A673 (cell line): Measurements from ENCODE around the gene HSP90AB1. TPM values are rescaled to one million over a fixed set of nuclear protein-coding genes. Genes with fewer than 3 reads are reported as not detected.

Source experiments
- BruUV-seq: library from RNA; stranded (reverse); fragments of 400-500 nt; replicated peaks from 2 replicates; lab custom pipeline; 2021; lab: Mats Ljungman, UMichigan
- CTCF ChIA-PET: fragments of 300-600 bp; sonication (Branson Sonifier 250); formaldehyde crosslinking; loops from one replicate; lab custom pipeline; 2022; ENCODE audit warnings: antibody characterized with exemption; lab: Charles Lee
- POLR2A ChIA-PET: fragments of 300-600 bp; sonication (Branson Sonifier 250); formaldehyde crosslinking; loops from one replicate; lab custom pipeline; 2022; ENCODE audit warnings: antibody characterized with exemption; ENCODE audit not compliant: low non-redundant PET; lab: Charles Lee
- DNase-seq: peaks from one replicate; pipeline ENCODE4 v3.0.0-alpha.2; 2015; ENCODE audit warnings: low spot score
- H3K27ac ChIP-seq: fragments of 200-600 bp; sonication (generic); 2 replicates; pipeline ENCODE4 v1.5.1; 2016; ENCODE audit warnings: mixed run types, low read depth, mild to moderate bottlenecking, mixed read lengths, antibody characterized with exemption, low read length; ENCODE audit not compliant: poor library complexity, severe bottlenecking
- H3K27me3 ChIP-seq: fragments of 200-600 bp; sonication (generic); replicated peaks from 2 replicates; pipeline ENCODE4 v1.6.1; 2017; ENCODE audit warnings: mixed run types, low read depth, mild to moderate bottlenecking, mixed read lengths, antibody characterized with exemption, low read length; ENCODE audit not compliant: insufficient read depth, poor library complexity
- H3K36me3 ChIP-seq: fragments of 200-600 bp; sonication (generic); 2 replicates; pipeline ENCODE4 v1.6.1; 2016; ENCODE audit warnings: mixed run types, mild to moderate bottlenecking, mixed read lengths, antibody characterized with exemption, low read length; ENCODE audit not compliant: insufficient read depth, poor library complexity, severe bottlenecking
- H3K4me1 ChIP-seq: fragments of 200-600 bp; sonication (generic); 2 replicates; pipeline ENCODE4 v1.6.1; 2017; ENCODE audit warnings: mixed run types, mild to moderate bottlenecking, mixed read lengths, antibody characterized with exemption, low read length; ENCODE audit not compliant: insufficient read depth, poor library complexity, severe bottlenecking
- H3K4me3 ChIP-seq: fragments of 200-600 bp; sonication (generic); 2 replicates; pipeline ENCODE4 v1.5.1; 2016; ENCODE audit warnings: low read depth, mixed run types, mild to moderate bottlenecking, mixed read lengths, low read length; ENCODE audit not compliant: poor library complexity, severe bottlenecking
- H3K9me3 ChIP-seq: fragments of 200-600 bp; sonication (generic); 2 replicates; pipeline ENCODE4 v1.6.1; 2016; ENCODE audit warnings: mixed run types, low read depth, mild to moderate bottlenecking, mixed read lengths, antibody characterized with exemption, low read length; ENCODE audit not compliant: poor library complexity, severe bottlenecking
- EZH2 ChIP-seq: fragments of 200-600 bp; sonication (generic); IDR thresholded peaks from 2 replicates; pipeline ENCODE4 v1.6.1; 2017; ENCODE audit warnings: borderline replicate concordance, low read depth, mild to moderate bottlenecking, mixed read lengths, antibody characterized with exemption, low read length; ENCODE audit not compliant: poor library complexity, severe bottlenecking
- intact Hi-C: fragments of 100-400 bp; cut with micrococcal nuclease; formaldehyde crosslinking; loops from one replicate; pipeline ENCODE4 v1.10.0; 2022; ENCODE audit not compliant: unreplicated experiment
- total RNA-seq: library from RNA; stranded (reverse); gene quantifications from 2 replicates; pipeline ENCODE4 v1.2.3, GENCODE V29; 2021
- TF ChIP-seq, protein P1 (sequence below): fragments of 300-800, 200-600 bp; sonication (generic); conservative IDR thresholded peaks from 2 replicates; pipeline ENCODE4 v1.5.1; 2017; ENCODE audit warnings: low read depth, mild to moderate bottlenecking, antibody characterized with exemption, low read length, moderate library complexity, mixed read lengths

HSP90AB1 gene
- total RNA-seq, 1 experiment from 2014 or later = 1,581 TPM

DNA sequence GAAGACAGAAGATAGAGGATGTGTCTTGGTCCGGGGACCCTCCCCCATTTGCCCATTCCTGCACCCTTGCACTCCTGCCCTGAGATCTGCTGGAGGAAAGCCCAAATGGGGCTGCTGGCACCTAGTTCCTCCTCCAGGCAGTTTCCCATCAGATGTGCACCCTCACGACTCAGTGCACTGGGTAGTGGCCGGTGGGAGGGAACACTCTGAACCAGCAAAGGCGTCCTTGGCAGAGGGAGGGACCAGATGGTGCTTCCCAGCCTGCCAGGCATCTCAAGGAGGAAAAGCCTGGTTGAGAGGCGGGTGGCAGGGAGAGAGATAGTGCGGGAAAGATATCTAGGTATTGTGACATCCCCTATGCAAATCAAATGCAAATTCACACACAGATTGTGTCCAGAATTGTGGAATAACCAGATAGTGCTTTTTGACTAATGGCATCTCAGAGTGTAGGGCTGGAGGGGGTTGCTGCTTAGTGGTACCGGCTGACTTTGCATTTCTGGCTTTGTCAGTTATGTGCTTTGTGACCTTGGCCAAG is 42.9 kb downstream of the HSP90AB1 start:
- Histone ChIP-seq H3K4me1 (no peaks in the 10 kb centered on the region), H3K27ac (no peak overlapping the region), H3K4me3 (no peak overlapping the region), H3K27me3 (peaks cover 41% of the 10 kb centered on the region), H3K9me3 (no peaks in the 10 kb centered on the region), H3K36me3 (no peaks in the 10 kb centered on the region)
- ChIA-PET POLR2A (interaction anchor here (0.6 kb wide), 1 partner anchor 598 kb away, joined by 5 read pairs; no protein-coding TSS in a partner anchor), CTCF (no interaction called here)
- no peak for DNase-seq
- no peak for TF ChIP-seq EZH2
- TF ChIP-seq, protein P1, sequence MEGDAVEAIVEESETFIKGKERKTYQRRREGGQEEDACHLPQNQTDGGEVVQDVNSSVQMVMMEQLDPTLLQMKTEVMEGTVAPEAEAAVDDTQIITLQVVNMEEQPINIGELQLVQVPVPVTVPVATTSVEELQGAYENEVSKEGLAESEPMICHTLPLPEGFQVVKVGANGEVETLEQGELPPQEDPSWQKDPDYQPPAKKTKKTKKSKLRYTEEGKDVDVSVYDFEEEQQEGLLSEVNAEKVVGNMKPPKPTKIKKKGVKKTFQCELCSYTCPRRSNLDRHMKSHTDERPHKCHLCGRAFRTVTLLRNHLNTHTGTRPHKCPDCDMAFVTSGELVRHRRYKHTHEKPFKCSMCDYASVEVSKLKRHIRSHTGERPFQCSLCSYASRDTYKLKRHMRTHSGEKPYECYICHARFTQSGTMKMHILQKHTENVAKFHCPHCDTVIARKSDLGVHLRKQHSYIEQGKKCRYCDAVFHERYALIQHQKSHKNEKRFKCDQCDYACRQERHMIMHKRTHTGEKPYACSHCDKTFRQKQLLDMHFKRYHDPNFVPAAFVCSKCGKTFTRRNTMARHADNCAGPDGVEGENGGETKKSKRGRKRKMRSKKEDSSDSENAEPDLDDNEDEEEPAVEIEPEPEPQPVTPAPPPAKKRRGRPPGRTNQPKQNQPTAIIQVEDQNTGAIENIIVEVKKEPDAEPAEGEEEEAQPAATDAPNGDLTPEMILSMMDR = no peak
- BruUV-seq = no TSS peak
- intact Hi-C loops = no loop called here

DNA sequence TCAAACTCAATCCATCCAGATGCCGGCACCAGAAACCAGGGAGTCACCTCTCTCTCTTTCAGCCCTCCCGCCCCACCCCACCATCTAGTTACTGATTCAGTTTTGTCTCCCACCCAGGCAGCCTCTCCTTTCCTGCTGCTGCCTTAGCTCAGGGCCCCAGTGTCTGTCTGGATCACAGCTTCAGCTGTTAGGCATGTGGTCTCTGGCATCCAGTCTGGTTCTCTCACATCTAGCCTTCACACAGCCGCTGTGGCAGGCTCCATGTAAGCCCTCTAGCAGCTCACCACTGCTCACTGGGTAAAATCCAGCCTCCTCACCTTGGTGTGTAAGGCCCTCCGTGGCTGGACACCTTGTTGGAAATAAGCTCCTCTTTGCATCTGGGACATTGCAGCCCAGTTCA is 44.9 kb downstream of the HSP90AB1 start:
- no peak overlapping the region for H3K4me3 ChIP-seq
- no peaks in the 10 kb centered on the region for H3K36me3 ChIP-seq
- no TSS peak for BruUV-seq
- intact Hi-C loops = no loop called here
- ChIA-PET POLR2A (no interaction called here), CTCF (interaction anchor here (0.5 kb wide), 1 partner anchor 59 kb away, joined by 9 read pairs; no protein-coding TSS in a partner anchor)
- peaks cover 53% of the 10 kb centered on the region for H3K27me3 ChIP-seq
- TF ChIP-seq EZH2 = no peak
- TF ChIP-seq, protein P1 = no peak
- H3K27ac ChIP-seq = no peak overlapping the region
- H3K4me1 ChIP-seq = no peaks in the 10 kb centered on the region
- no peaks in the 10 kb centered on the region for H3K9me3 ChIP-seq
- no peak for DNase-seq

DNA sequence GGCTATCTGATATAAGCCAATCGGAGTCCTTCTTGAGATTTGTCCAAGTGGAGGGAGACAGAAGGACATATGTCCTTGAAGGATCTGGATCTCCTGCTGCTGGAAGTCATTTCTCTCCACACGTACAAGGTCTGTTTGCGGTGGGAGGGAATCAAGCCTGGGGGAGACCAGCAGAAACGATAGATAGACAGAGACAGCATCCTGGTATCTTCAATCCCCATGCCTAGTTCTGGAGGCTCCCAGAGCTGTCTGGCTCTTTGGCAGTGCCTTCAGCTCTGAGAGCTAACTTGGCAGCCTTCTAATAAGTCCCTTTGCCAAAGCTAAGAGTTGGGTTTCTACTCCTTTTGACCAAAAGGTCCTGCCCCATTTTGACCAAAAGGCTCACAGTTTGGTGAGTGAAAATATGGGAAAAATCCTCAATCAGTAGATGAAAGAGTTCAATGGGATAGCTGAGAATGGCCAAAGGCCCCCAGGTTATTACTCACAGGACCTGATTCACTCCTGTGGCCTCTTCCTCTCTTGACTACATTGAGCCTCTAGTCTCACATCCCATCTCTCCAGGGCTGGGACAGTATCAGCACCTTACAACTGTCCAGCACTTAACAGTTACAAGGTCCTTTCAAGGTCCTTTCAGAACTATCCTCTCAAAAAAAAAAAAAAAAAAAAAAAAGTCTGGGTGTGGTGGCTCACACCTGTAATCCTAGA is 45.9 kb downstream of the HSP90AB1 start:
- no TSS peak for BruUV-seq
- Histone ChIP-seq H3K9me3 (no peaks in the 10 kb centered on the region), H3K4me1 (no peaks in the 10 kb centered on the region), H3K36me3 (no peaks in the 10 kb centered on the region), H3K4me3 (no peak overlapping the region), H3K27me3 (peaks cover 57% of the 10 kb centered on the region), H3K27ac (no peak overlapping the region)
- no peak for DNase-seq
- intact Hi-C loops = no loop called here
- CTCF ChIA-PET = no interaction called here
- POLR2A ChIA-PET = interaction anchor here (0.6 kb wide), 1 partner anchor 16 kb away, joined by 3 read pairs; no protein-coding TSS in a partner anchor
- TF ChIP-seq EZH2 = no peak
- TF ChIP-seq, protein P1 = no peak
